ENCODE data around the gene FASN. TPM values are rescaled to one million over a fixed set of nuclear protein-coding genes. Genes with fewer than 3 reads are reported as not detected.
"Not testable (repeated sequence)": the region's sequence is repeated elsewhere in the genome, so short reads cannot be mapped to it uniquely, and the experiment has no call there.

FASN gene
- total RNA-seq, 1 experiment from 2014 or later: 151 TPM

DNA sequence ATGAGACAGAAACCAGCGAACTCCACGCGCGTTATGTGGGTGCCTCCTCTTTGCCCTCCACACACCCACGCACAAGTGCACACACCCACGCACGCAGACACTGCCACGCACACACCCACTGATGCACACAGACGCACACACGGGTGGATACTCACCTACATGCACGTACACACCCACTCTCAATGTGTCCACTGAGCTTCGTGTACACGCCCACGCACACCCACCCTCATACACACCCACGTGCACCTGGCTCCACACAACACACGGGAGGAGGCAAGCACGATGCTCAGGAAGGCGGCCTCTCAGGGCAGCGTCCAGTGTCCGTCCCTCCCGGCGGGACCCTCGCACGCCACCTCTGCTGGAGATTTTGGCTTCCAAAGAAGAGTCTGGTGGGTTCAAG, 50.7 kb downstream of the FASN start:
- no peak for DNase-seq (ENCODE audit: low read depth)

DNA sequence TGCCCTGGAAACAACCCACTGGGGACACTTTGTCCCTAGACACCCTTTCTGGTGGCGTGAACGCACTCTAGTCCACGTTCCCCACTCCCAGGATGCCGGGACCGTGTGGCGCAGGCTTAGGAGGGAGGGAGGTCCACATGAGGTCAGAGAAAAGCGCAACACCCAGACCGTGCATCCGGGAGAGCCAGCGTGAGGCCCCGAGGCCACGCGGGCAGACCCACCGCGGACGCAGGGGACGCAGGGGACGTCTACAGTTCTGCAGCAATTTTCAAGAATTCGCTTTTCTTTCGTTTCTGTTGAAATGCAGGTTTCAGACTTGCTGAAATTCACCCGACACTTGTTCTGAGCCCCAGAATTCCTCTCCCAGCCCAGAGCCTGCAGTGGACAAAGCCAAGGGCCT, 51.1 kb downstream of the FASN start:
- no peak for DNase-seq (ENCODE audit: low read depth)

DNA sequence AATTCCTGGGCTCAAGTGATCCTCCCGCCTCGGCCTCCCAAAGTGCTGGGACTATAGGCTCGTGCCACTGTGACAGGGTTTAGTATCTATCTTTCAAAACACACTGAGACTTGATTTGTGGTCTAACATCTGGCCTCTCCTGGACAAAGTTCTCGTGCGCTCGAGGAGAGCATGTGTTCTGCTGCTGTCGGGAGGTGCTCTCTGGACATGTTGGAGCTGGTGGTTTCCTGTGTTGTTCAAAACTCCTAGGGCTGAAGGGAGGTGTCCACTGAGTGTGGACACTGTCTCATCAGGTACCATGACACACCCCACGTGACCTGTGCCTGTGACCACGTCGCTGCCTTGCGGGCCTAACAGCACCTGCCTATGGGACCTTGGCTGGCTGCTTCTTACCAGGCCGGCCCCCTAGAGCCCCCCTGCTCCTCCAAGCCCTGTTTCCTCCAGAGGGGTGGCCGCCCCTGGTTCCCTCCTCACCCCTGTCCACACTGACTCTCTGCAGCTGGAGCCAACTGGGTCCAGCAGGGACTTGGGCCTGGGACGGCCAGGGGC, 52.0 kb downstream of the FASN start:
- DNase-seq (ENCODE audit: low read depth): no peak

DNA sequence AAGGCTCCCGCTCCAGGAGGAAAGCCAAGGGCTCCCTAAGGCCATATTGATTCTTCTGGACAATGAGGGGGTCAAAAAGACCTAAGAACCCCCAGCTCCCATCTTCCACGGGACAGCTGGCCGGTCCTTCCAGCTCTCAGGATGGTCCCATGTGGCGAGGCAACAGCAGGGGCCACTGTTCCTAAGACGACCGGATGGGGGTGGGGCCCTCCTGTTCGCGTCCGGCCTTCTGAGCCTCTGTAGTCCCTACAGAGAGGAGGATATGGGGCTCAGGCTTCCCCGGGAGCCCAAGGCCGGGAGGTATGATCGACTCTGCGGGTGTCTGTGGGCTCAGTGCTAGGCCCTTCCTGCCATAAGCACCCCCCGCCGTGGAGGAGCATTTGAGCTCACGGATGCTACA, 54.5 kb downstream of the FASN start:
- no peak for DNase-seq (ENCODE audit: low read depth)

DNA sequence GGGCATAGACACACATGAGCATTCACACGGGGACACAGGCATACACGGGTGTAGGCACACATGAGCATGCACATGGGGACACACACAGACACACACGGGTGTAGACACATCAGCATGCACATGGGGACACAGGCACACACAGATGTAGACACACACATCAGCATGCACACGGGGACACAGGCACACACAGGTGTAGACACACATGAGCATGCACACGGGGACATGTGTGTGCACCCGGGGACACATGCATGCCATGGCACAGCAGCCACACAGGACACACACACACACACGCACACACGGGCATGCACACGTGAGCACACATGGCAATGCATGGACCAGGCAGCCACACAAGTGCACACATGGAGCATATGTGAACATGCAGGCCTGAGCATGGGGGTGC, 55.4 kb downstream of the FASN start:
- no peak for DNase-seq (ENCODE audit: low read depth)

DNA sequence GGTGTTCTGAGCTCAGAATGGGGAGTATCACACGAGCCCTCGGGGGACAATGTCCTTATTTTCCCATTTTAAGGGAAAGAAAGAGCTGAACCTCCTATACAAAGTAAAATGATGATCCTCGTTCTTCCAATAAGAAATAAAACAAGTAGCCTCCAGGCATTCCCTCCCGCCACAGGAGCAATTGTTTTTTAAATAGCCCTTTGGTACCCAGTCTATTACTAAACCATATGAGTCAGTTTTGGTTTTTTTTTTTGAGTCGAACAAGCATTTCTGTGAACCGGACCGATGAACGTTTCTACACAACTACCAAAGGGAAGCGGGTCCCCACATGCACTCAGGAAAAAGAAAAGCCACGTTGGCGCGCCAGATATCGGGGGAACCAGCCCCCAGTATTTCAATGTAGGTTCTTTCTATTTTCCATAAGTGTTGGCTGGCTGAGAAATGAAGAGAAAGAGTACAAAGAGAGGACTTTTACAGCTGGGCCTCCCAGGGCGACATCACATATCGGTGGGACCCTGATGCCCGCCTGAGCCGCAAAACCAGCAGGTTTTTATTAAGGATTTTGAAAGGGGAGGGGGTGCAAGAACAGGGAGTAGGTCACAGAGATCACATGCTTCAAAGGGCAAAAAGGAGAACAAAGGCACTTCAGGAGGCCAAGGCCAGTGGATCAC, 56.8 kb downstream of the FASN start:
- no peak for DNase-seq (ENCODE audit: low read depth)

DNA sequence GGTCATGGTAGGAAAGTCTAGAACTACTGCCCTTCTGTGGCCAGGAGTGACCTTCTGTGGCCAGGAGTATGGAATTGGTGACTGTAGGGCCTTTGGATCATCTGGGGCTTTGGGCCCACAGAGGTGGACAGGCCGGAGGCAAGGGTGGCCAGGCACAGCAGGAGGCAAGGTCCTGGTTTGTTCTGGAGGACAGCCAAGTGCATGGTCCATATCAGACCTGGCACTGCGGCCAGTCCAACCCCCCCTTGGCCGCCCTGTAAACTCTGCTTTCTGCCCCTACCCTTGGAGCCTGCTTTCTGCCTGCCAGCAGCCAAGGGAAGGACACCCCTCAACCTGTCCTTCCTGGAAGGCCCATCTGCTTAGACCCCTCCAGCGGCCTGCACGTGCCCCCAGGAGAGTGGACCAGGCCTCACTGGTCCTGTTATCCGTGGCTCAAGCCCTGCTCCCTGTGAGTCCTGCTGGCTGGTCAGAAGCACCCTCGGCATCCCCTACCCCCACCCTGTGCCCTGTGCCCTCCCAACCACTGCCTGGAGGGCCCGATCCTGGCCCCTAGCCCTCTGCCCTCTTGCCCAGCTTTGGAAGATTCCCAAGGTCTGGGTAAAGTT, 58.2 kb downstream of the FASN start:
- no peak for DNase-seq (ENCODE audit: low read depth)

DNA sequence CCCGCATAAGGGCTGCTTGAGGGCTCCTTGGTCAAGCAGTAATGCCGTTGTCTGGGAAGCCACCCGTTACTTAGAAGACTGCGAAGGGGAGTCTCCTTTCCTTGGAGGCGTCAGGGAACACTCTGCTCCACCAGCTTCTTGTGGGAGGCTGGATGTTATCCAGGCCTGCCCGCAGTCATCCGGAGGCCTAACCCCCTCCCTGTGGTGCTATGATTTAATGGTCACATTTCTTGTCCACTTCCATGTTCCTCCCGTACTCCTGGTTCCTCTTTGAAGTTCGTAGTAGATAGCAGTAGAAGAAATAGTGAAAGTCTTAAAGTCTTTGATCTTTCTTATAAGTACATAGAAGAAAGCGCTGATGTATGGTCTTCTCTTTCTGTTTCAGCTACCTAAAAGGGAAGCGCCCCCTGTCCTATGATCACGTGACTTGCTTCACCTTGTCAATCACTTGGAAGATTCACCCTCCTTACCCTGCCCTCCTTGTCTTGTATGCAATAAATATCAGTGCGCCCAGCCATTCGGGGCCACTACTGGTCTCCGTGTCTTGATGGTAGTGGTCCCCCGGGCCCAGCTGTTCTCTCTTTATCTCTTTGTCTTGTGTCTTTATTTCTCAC, 59.1 kb downstream of the FASN start:
- not testable (repeated sequence) for DNase-seq (ENCODE audit: low read depth)

DNA sequence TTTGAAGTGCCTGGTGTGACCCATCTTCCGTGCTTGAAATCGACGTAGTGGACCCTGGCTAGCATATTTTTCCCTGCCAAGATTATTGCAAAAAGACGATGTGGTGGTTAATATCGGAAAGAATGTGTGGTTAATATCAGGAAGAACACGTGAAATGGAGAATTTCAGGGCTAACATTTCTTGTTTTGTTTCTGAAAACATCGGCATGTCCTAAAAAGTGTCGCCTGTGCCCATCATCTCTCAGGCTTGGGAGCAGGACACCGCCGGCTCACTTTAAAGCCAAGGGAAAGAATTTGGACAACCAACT, 60.2 kb downstream of the FASN start:
- no peak for DNase-seq (ENCODE audit: low read depth)

DNA sequence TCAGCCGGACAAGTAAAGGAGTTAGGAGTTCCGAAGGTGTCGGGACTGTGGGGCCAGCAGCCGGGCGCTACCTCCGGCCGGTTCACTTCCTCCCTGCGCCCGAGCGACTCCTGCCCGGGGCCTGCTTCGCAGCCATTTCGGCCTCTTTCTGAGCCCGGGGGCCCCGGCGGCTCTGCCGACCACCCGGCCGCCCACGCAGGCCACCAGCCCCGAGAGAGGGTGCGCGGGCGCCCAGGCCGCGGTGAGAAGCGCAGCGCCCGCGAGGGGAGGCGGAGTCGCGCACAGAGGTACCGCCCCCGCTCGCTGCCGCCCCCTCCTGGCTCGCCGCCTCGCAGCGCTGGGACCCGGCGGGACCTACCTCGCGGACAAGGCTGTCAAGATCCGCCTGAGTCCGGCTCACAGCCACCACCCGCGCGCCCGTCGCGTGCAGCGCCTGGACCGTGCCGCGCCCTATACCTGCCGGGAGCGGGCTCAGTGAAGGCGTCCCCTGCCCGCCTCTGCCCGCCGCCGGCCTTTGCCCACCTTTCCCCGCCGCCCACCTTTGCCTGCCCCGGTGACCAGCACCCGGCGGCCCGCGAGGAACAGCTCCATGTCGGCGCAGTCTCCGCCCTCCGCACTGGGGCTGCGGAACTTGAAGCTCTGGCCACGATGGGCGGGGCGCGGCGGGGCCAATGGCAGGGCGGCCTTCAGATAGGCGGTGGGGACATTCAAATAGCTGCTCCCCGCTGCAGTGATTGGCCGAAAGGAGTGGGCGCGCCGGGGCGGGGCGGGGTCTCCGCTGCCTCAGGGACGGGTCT, 60.7 kb downstream of the FASN start, which contains the start of gene DCXR:
Gene DCXR (minus strand): TSS at position 606 of the 797 bp plus-strand sequence. CDS start 15 bp downstream, at position 591.
- peak; percentile 96 for DNase-seq (ENCODE audit: low read depth)

DNA sequence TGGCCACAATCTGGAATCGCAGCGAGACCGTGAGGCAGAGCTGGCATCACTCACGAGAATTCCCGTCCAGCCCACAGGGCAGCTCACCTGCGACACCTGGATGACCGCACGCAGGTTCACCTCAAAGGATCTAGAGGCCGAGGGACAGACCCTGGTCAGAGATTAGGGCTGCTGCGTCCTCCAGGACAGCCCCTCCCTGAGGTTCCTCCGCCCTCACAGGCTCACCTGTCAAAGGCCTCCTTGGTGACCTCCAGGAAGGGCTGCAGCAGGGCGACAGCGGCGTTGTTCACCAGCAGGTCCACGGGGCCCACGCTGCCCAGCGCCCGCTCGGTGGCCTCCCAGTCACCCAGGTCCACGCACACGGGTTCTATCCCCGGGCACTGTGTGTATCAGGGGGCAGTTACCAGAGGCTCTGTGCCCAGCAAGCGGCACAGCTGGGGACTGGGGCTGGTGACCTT, 61.4 kb downstream of the FASN start:
- DNase-seq (ENCODE audit: low read depth): no peak

DNA sequence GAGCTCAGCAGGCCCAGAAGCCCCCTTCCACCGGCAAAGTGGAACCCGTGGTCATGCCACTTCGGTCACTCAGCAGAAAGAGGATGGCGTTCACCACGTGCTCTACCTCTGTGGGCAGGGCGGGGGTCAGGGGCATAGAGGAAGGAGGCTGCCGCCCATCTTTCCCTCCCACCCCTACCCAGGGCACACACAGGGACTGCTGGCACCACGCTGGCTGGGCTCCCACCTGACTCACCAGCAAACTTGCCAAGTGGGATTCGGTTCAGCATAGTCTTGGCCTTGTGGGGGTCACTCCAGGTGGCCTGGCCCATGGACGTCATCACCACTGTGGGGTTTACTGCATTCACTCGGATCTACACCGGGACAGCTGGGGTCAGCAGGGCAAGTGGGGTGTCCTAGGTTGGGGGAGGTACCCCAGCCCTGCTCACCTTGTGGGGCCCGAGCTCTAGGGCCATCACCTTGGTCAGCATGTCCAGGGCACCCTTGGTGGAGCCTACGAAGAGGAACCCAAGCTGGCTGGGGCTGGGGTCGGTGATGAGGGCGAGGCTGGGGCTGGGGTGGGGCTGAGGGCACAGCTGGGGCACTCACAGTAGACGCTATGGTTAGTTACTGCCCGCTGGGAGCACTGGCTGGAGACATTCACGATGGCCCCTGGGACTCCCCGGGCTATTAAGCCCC, 61.9 kb downstream of the FASN start:
- no peak for DNase-seq (ENCODE audit: low read depth)

DNA sequence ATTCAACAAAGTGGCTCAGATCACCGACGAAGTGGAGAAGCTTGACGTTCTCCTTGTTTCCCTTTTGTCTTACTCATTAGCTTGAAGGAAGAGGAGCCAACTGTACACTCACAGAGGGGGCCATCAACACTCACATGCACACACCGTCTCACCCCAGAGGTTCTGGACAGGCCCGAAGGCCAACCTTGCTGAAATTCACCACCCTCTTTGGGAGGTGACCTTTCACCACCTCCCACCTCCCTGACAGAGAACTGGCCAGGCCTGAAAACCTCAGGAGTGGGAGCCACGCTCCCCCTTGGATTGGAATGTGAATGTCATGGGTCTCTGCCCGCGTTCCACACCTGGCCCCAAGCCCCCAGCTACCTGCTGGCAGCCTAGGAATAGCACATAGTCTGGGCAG, 62.5 kb downstream of the FASN start:
- DNase-seq (ENCODE audit: low read depth): no peak

DNA sequence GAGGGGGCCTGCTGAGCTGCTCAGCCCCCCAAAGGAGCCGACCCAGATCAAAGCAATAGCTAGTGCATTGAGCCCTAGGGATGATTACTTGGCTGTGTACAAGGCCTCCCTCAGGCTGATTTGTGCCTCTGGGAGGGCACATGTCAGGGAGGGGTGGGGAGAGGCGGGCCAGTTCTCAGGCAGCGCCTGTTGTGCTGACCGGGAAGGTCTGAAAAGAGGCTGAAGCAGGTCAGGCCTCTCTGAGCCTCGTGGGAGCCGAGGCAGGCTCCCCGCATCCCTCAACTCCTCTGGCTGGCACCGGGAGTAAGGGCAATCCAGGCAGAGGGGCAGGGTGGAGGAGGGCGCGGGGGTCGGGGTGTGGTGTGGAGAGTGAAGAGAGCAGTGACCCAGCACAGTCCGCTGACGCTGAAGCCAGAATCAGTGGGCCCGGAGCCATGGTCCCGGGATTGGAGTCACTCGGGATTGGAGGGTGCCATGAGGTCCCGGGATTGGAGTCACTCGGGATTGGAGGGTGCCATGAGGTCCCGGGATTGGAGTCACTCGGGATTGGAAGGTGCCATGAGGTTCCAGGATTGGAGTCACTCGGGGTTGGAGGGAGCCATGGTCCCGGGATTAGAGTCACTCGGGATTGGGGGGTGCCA, 63.5 kb downstream of the FASN start:
- no peak for DNase-seq (ENCODE audit: low read depth)

DNA sequence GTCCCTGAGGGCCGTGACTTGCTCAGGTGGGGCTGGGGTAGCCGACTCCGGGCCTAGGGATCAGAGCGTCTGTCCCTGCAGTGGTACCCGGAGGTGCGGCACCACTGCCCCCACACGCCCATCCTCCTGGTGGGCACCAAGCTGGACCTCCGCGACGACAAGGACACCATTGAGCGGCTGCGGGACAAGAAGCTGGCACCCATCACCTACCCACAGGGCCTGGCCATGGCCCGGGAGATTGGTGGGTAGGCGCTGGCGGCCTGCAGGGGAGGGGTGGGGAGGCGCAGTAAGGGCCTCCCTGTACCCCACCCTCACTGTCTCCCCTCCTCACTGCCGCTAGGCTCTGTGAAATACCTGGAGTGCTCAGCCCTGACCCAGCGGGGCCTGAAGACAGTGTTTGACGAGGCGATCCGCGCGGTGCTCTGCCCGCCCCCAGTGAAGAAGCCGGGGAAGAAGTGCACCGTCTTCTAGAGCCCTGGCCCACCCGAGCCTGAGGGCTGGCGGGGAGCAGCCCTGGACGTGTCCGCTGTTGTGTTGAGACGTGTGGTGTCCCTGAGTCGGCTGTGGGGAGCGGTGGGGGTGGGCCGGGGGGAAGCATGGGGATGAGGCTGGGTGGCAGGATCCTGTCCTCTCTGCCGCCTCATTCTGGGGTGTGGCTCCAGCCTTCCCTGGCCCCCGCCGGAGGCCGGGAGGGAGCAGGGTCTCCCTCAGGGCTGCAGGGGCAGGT, 64.5 kb downstream of the FASN start:
- DNase-seq (ENCODE audit: low read depth): no peak

DNA sequence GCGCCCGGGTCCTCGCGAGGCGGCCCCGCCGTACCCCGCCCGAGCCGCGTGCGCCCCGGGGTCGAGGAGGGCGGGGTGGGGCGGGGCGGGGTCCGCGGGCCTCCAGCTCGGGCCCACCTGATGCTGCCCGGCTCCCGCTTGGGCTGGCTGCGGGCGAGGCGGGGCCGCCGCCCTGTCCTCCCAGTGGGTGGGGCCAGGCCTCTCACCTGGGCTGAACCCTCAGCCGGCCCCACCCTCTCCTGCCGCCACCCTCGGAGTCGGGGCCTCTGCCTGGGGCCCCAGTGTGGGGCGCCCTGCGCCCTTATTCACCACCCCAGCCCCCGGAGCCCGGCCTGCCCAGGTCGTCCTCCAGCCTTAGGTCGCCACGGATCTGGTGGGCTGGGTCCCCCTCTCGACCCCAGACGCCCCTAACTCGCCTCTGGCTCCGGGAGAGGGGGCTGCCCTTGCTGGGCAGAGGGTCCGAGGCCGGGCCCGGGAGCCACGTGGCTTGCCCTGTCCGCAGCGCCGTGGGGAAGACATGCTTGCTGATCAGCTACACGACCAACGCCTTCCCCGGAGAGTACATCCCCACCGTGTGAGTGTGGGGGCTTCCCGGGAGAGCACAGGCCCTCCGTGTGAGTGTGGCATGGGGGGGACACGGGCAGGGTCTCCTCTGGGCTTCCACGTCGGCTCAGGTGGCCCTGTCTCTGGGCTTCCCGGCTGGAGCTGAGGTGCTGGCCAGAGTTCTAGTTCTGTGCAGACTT, 66.0 kb downstream of the FASN start:
- no peak for DNase-seq (ENCODE audit: low read depth)

DNA sequence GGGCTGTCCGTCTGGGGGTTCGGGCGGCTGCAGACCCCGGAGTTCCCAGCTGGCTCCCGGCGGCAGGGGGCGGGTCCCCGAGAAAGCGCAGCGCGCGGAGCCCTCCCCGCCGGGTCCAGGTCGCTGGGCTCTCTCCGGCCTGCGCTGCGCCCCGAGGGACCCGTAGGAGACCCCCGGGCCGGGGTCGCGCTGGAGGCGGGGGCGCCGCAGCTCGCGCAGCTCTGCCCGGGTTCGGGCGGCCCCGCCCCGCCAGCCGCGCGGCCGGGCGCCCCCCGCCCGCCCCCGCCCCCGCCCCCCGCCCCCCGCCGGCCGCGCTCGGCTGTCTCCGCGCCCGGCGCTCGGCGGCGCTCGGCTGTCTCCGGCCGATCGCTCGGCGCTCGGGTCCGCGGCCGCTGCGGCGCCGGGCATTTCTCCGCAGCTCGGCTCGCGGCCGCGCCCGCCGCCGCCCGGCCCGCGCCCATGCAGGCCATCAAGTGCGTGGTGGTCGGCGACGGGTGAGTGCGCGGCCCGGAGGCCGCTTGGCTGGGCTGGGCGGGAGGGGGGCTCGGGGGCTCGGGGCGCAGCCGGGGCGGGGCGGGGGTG, 66.6 kb downstream of the FASN start, which contains the start of gene RAC3:
Gene RAC3 (plus strand): TSS at position 376 of the 582 bp plus-strand sequence. CDS start 84 bp downstream, at position 460.
- no peak for DNase-seq (ENCODE audit: low read depth)

DNA sequence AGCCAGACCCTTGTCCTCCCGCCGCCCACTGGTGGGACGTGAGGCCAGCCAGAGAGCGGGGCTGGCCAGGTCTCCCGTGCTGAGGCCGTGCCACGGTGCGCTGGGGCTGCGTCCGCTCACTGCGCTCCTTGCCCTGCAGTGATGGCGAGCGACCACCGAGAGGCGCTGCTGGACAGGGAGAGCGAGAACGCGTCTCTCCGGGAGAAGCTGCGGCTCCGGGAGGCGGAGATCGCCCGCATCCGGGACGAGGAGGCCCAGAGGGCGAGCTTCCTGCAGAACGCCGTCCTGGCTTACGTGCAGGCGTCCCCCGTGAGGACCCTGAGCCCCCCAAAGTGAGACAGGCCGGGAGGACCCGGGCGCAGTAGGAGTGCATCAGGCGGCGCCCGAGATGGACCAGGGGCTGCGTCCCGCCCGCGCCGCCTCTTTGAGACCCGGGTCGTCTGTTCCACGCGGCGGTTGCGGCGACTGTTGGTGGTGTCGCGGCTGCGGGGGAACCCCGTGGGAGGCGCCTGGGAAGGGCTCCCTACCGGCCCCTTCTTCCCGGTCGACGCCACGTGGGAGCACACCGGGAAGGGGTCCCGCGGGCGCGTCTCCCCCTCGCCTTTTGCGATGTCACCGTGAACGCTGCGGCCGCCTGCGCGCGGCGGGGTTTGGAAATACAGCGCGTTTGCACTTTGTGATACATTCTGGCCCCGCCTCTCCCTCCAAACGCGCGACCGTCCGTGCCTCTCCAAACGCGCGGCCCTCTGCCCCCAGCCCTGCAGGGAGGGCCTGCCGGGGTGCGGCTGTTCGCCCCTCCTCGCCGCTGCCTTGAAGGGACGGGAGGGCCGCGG, 67.3 kb downstream of the FASN start:
- DNase-seq (ENCODE audit: low read depth): peak; percentile 71

Data from HT1080 (cell line).